Measurements from ENCODE around the gene ADGRD1.

ADGRD1 gene

GRCh38 chr12:131046813-131047788 lies 93.4 kb downstream of the ADGRD1 start:
- H3K9me3 Mint-ChIP-seq, result no peaks in the 10 kb centered on the region
- H3K27ac Mint-ChIP-seq, result no peak overlapping the region
- ATAC-seq (peak; percentile 34), DNase-seq (no peak)
- H3K36me3 Mint-ChIP-seq (ENCODE audit: low read depth), result no peaks in the 10 kb centered on the region
- no peaks in the 10 kb centered on the region for H3K4me1 Mint-ChIP-seq
- peaks cover 3% of the 10 kb centered on the region for H3K27me3 Mint-ChIP-seq
- H3K4me3 Mint-ChIP-seq, result no peak overlapping the region

- Mint-ChIP-seq H3K4me3 (no peak overlapping the region), H3K27me3 (peaks cover 3% of the 10 kb centered on the region), H3K36me3 (ENCODE audit: low read depth) (no peaks in the 10 kb centered on the region), H3K27ac (no peak overlapping the region), H3K4me1 (no peaks in the 10 kb centered on the region), H3K9me3 (no peaks in the 10 kb centered on the region)
- DNase-seq, result no peak
- ATAC-seq, result no peak
These were observed 94.3 kb downstream of the ADGRD1 start for GRCh38 chr12:131047789-131048610.

GRCh38 chr12:131048611-131048990 lies 94.9 kb downstream of the ADGRD1 start:
- Mint-ChIP-seq H3K36me3 (ENCODE audit: low read depth) (no peaks in the 10 kb centered on the region), H3K27ac (no peak overlapping the region), H3K9me3 (no peaks in the 10 kb centered on the region), H3K4me1 (no peaks in the 10 kb centered on the region), H3K4me3 (no peak overlapping the region), H3K27me3 (peaks cover 5% of the 10 kb centered on the region)
- ATAC-seq (no peak), DNase-seq (no peak)

- ATAC-seq (no peak), DNase-seq (no peak)
- Mint-ChIP-seq H3K27me3 (peaks cover 5% of the 10 kb centered on the region), H3K27ac (no peak overlapping the region), H3K36me3 (ENCODE audit: low read depth) (no peaks in the 10 kb centered on the region), H3K4me3 (no peak overlapping the region), H3K4me1 (no peaks in the 10 kb centered on the region), H3K9me3 (no peaks in the 10 kb centered on the region)
These were observed 95.3 kb downstream of the ADGRD1 start for GRCh38 chr12:131049002-131049401.

GRCh38 chr12:131049549-131050339 lies 96.0 kb downstream of the ADGRD1 start:
- Mint-ChIP-seq H3K36me3 (ENCODE audit: low read depth) (no peaks in the 10 kb centered on the region), H3K27me3 (peaks cover 6% of the 10 kb centered on the region), H3K27ac (no peak overlapping the region), H3K4me3 (no peak overlapping the region), H3K4me1 (no peaks in the 10 kb centered on the region), H3K9me3 (no peaks in the 10 kb centered on the region)
- DNase-seq (no peak), ATAC-seq (no peak)

- no peak for ATAC-seq
- H3K27me3 Mint-ChIP-seq, result peaks cover 8% of the 10 kb centered on the region
- H3K9me3 Mint-ChIP-seq, result no peaks in the 10 kb centered on the region
- no peaks in the 10 kb centered on the region for H3K36me3 Mint-ChIP-seq (ENCODE audit: low read depth)
- peaks cover 5% of the 10 kb centered on the region for H3K4me1 Mint-ChIP-seq
- DNase-seq, result no peak
- H3K4me3 Mint-ChIP-seq, result no peak overlapping the region
- H3K27ac Mint-ChIP-seq, result no peak overlapping the region
These were observed 96.9 kb downstream of the ADGRD1 start for GRCh38 chr12:131050463-131051154.

GRCh38 chr12:131051155-131051473 lies 97.4 kb downstream of the ADGRD1 start:
- H3K4me3 Mint-ChIP-seq, result no peak overlapping the region
- no peaks in the 10 kb centered on the region for H3K9me3 Mint-ChIP-seq
- peaks cover 10% of the 10 kb centered on the region for H3K27me3 Mint-ChIP-seq
- ATAC-seq (no peak), DNase-seq (no peak)
- peaks cover 10% of the 10 kb centered on the region for H3K4me1 Mint-ChIP-seq
- no peaks in the 10 kb centered on the region for H3K36me3 Mint-ChIP-seq (ENCODE audit: low read depth)
- H3K27ac Mint-ChIP-seq, result no peak overlapping the region

GRCh38 chr12:131052063-131052781 lies 98.5 kb downstream of the ADGRD1 start:
- no peaks in the 10 kb centered on the region for H3K36me3 Mint-ChIP-seq (ENCODE audit: low read depth)
- peaks cover 13% of the 10 kb centered on the region for H3K27me3 Mint-ChIP-seq
- DNase-seq (no peak), ATAC-seq (no peak)
- H3K9me3 Mint-ChIP-seq, result no peaks in the 10 kb centered on the region
- H3K4me3 Mint-ChIP-seq, result no peak overlapping the region
- H3K27ac Mint-ChIP-seq, result no peak overlapping the region
- H3K4me1 Mint-ChIP-seq, result peaks cover 12% of the 10 kb centered on the region

- no peak for ATAC-seq
- no peak for DNase-seq
- Mint-ChIP-seq H3K27ac (no peak overlapping the region), H3K36me3 (ENCODE audit: low read depth) (no peaks in the 10 kb centered on the region), H3K27me3 (peaks cover 15% of the 10 kb centered on the region), H3K4me1 (peaks cover 12% of the 10 kb centered on the region), H3K4me3 (no peak overlapping the region), H3K9me3 (no peaks in the 10 kb centered on the region)
These were observed 99.2 kb downstream of the ADGRD1 start for GRCh38 chr12:131052929-131053328.

- no peaks in the 10 kb centered on the region for H3K9me3 Mint-ChIP-seq
- H3K4me1 Mint-ChIP-seq, result peaks cover 12% of the 10 kb centered on the region
- no peak for ATAC-seq
- no peak for DNase-seq
- peaks cover 20% of the 10 kb centered on the region for H3K27me3 Mint-ChIP-seq
- H3K36me3 Mint-ChIP-seq (ENCODE audit: low read depth), result no peaks in the 10 kb centered on the region
- no peak overlapping the region for H3K4me3 Mint-ChIP-seq
- H3K27ac Mint-ChIP-seq, result no peak overlapping the region
These were observed 99.9 kb downstream of the ADGRD1 start for GRCh38 chr12:131053567-131053966.

- H3K4me3 Mint-ChIP-seq, result no peak overlapping the region
- ATAC-seq, result no peak
- H3K4me1 Mint-ChIP-seq, result peaks cover 12% of the 10 kb centered on the region
- H3K27me3 Mint-ChIP-seq, result peaks cover 21% of the 10 kb centered on the region
- DNase-seq, result no peak
- no peaks in the 10 kb centered on the region for H3K36me3 Mint-ChIP-seq (ENCODE audit: low read depth)
- no peak overlapping the region for H3K27ac Mint-ChIP-seq
- H3K9me3 Mint-ChIP-seq, result no peaks in the 10 kb centered on the region
These were observed 100.8 kb downstream of the ADGRD1 start for GRCh38 chr12:131054345-131055092.

GRCh38 chr12:131055093-131055465 lies 101.4 kb downstream of the ADGRD1 start:
- peaks cover 21% of the 10 kb centered on the region for H3K27me3 Mint-ChIP-seq
- no peak overlapping the region for H3K27ac Mint-ChIP-seq
- H3K36me3 Mint-ChIP-seq (ENCODE audit: low read depth), result no peaks in the 10 kb centered on the region
- no peak for ATAC-seq
- H3K4me3 Mint-ChIP-seq, result no peak overlapping the region
- H3K9me3 Mint-ChIP-seq, result no peaks in the 10 kb centered on the region
- no peak for DNase-seq
- H3K4me1 Mint-ChIP-seq, result peaks cover 12% of the 10 kb centered on the region

GRCh38 chr12:131055596-131056233 lies 102.0 kb downstream of the ADGRD1 start:
- Mint-ChIP-seq H3K4me1 (peaks cover 12% of the 10 kb centered on the region), H3K9me3 (no peaks in the 10 kb centered on the region), H3K4me3 (no peak overlapping the region), H3K27me3 (peaks cover 21% of the 10 kb centered on the region), H3K27ac (no peak overlapping the region), H3K36me3 (ENCODE audit: low read depth) (no peaks in the 10 kb centered on the region)
- DNase-seq (no peak), ATAC-seq (no peak)
